Loucy (cell line): ENCODE measurements around the gene SNX21.

Experiments
- EZH2phosphoT487 ChIP-seq: fragments of 200-600 bp; IDR thresholded peaks from 2 replicates; pipeline ENCODE4 v1.6.1; 2018; ENCODE audit warnings: antibody characterized with exemption, mild to moderate bottlenecking, moderate library complexity, borderline replicate concordance
- TF ChIP-seq, protein P1 (sequence below): fragments of 200-600 bp; sonication (generic); conservative IDR thresholded peaks from 2 replicates; pipeline ENCODE4 v1.5.1; 2014; ENCODE audit warnings: mild to moderate bottlenecking, antibody characterized with exemption, low read length

DNA sequence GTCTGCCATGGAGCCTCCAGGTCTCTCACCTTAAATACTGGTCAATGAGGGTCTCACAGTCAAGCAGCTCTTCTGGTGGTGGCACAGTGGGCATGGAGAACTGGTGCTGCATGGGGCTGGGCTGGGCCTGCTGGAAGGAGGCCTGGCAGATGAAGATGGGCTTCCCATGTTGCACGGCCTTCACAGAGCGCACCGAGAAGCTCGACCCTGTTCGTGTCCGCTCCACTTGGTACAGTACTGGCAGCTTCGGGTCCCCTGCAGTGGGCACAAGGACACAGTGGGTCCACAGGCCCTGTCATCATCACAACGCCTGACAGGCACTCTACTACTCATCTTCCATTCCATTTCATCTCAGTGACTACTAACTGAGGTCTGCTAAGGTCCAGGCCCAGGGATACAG, 14.8 kb downstream of the SNX21 start:
- TF ChIP-seq, protein P1, sequence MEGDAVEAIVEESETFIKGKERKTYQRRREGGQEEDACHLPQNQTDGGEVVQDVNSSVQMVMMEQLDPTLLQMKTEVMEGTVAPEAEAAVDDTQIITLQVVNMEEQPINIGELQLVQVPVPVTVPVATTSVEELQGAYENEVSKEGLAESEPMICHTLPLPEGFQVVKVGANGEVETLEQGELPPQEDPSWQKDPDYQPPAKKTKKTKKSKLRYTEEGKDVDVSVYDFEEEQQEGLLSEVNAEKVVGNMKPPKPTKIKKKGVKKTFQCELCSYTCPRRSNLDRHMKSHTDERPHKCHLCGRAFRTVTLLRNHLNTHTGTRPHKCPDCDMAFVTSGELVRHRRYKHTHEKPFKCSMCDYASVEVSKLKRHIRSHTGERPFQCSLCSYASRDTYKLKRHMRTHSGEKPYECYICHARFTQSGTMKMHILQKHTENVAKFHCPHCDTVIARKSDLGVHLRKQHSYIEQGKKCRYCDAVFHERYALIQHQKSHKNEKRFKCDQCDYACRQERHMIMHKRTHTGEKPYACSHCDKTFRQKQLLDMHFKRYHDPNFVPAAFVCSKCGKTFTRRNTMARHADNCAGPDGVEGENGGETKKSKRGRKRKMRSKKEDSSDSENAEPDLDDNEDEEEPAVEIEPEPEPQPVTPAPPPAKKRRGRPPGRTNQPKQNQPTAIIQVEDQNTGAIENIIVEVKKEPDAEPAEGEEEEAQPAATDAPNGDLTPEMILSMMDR, result no peak
- TF ChIP-seq EZH2phosphoT487, result no peak
